ENCODE data around the gene PRPS1L1. TPM values are rescaled to one million over a fixed set of nuclear protein-coding genes. Genes with fewer than 3 reads are reported as not detected.

The PRPS1L1 gene
- total RNA-seq, 1 donor from 2014 or later, result not detected

Other genes starting within 250 kb of the PRPS1L1 start
- gene SNX13, start 87.4 kb downstream of the PRPS1L1 start, total RNA-seq, result 35.1 and 55.7 TPM in 2 replicates

Data from dermis blood vessel endothelial cell (primary cell).